ENCODE data around the gene CYFIP2.

The CYFIP2 gene

DNA sequence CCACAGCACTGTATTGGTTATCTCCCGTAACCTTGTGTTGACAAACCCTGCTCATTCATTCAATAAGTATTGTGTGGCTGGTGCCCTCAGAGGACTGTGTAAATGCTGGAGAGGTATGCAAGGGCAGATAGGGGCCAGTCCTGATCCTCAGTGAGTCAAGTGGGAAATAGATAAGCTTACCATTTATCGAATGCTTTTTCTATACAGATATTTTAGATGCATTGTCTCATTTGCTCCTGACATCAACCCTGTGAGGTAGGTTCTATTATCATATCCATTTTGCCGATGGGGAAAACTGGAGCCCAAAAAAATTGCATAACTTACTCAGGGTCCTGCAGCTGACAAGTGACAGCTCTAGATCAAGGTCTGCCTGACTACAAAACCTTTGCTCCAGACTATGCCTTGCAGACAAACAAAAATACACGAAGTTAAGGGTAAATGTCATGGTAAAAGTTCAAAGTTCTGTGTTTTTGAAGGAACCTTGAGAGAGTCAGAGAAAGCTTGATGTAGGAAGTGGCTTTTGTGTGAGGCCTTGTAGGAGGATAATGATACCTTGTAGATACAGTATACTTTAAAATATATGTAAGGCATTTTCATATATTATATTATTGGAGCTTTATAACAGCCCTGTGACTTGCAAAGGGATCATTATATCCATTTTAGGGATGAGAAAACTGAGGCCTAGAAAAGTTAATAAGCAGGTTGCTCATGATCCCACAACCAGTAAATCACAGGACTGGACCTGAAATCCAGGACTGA, 22.7 kb downstream of the CYFIP2 start:
- no peak for DNase-seq (ENCODE audit: low read depth)

DNA sequence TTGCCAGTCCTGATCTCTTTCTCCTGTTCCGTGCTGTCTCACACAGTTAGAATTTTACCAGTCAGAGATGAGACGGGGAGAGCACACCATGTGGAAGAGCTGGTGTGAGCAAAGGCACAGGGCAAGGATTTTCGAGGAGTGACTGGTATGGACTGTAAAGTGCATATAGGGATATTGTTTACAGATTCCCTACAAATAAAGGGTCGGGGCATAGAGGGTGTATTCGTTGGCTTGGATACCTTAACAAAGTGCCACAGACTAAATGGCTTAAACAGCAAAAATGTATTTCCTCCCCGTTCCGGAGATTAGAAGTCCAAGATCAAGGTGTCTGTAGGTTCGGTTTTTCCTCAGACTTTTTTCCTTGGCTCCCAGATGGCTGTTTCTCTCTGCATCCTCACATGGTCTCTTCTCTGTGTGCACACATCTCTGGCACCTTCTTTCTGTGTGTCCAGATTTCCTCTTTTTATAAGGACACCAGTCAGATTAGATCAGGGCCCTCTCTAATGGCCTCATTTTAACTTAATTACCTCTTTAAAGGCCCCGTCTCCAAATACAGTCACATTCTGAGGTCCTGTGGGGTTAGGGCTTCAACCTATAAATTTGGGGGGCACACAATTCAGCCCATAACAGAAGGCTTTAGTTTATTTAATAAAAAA, 23.4 kb downstream of the CYFIP2 start:
- no peak for DNase-seq (ENCODE audit: low read depth)

- peak; percentile 45 for DNase-seq (ENCODE audit: low read depth)
Measured at GRCh38 chr5:157290156-157290980, 24.4 kb downstream of the CYFIP2 start.

GRCh38 chr5:157290981-157291711, 25.2 kb downstream of the CYFIP2 start:
- no peak for DNase-seq (ENCODE audit: low read depth)

DNA sequence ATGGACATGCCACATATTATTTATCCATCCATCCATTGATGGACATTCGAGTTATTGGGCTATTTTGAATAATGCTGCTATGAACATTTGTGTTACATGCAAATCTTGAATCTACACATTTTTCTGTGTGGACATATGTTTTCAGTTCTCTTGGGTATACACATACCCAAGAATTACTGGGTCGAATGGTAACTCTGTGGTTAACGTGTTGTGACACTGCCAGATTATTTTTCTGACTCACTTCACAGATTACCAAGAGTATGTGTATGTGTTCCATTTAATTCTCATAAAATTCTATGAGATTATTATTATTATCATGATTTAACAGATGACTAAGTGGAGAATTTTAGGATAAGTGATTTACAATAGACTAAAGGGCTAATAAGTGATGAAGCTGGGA, 26.7 kb downstream of the CYFIP2 start:
- DNase-seq (ENCODE audit: low read depth), result no peak

DNA sequence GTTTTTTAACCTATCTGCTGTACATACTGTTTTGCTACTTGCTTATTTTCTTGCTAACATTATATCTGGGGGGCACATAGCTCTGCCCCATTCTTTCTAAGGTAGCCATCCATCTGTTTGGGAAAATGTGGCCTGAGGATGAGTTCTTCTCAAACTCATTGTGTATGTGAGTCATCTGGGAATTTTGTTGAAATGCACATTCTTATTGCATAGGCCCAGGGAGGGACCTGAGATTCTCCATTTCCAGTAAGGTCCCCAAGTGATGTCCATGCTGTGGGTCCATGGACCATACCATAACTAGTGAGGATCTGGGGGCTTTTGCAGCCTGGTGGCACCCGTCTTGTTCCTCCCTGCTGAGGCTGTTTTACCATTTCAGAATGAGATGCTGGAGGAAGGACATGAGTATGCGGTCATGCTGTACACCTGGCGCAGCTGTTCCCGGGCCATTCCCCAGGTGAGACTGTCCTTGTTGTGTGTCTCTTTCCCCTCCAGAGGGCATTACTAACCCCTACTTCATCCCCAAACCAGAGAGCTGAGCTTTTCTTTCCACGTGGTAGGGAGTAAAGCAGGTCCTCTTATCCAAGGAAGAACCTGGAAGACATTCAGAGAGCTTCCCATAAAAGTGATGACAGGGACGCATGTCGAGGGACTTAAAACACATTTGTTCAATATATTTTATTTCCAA, 28.6 kb downstream of the CYFIP2 start:
- no peak for DNase-seq (ENCODE audit: low read depth)

GRCh38 chr5:157295247-157295646, 29.3 kb downstream of the CYFIP2 start:
- DNase-seq (ENCODE audit: low read depth), result no peak

- DNase-seq (ENCODE audit: low read depth), result no peak
Measured at GRCh38 chr5:157300564-157300963, 34.6 kb downstream of the CYFIP2 start.

- no peak for DNase-seq (ENCODE audit: low read depth)
Measured at GRCh38 chr5:157301066-157301465, 35.1 kb downstream of the CYFIP2 start.

DNA sequence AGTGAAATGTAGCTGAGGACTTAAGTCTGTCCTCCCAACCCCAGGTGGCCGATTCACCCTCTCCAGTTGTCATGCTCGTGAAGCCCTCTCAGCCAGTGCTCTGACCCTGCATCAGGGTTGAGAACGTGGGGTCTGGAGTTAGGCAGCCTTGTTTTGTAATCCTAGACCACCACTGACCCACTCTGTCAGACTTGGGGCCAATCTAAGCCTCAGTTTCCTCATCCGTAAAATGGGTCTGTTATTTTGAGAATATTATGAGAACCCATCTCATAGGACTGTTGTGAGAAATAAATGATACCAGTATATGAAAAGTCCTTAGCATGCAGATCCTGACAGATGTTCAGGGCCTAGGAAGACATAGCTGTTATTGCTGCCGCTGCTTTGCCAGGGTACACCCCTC, 37.1 kb downstream of the CYFIP2 start:
- DNase-seq (ENCODE audit: low read depth), result no peak

GRCh38 chr5:157303667-157304327, 37.9 kb downstream of the CYFIP2 start:
- DNase-seq (ENCODE audit: low read depth), result no peak

DNA sequence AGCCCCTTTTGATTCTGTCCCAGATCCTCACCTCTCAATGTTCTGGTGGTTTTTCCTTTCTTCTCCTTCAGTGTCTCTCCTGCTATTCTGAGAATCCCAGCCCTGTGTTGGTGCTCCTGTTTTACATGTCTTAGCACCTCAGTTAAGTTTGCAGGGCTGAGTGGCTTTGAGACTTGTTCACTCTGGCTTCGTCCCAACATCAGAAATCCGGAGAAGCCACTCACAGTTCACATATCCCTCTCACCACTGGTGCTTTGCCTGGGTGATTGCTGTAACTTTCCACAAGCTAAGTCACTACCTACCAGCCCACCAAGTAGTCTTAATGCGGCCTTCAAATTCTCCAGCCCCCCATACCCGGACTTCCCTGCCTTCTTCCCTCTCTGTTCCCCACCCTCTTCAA, 40.2 kb downstream of the CYFIP2 start:
- DNase-seq (ENCODE audit: low read depth), result no peak

DNA sequence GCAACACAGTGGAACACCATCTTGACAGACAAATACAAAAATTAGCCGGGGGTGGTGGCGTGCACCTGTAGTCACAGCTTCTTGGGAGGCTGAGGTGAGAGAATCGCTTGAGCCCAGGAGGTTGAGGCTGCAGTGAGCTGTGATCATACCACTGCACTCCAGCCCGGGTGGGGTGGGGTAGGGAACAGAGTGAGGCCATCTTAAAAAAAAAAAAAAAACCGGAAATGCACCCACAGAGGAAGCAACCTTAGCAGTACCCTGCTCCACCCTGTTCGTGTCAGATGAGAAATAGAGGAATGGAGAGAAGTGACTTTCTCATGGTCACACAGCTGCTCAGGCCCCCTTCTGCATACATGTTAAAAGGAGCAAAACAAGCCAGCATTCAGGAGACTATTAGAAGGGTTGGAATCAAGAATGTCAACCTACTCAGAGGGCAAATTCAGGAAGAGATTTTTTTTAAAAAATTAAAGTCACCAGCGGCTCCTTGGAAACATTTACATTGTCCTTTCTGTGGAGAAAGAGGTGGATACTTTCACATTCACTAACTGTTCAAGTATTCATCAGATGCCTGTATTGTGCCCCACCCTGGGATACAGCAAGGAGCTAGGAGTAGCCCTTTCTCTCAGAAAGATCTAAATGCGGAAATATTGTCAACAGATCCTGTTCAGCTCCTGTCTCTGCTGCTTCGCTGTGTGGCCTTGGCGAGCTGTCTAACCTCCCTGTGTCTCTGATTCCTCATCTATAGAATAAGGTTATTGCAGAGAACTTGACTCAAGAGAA, 41.0 kb downstream of the CYFIP2 start:
- DNase-seq (ENCODE audit: low read depth), result no peak

DNA sequence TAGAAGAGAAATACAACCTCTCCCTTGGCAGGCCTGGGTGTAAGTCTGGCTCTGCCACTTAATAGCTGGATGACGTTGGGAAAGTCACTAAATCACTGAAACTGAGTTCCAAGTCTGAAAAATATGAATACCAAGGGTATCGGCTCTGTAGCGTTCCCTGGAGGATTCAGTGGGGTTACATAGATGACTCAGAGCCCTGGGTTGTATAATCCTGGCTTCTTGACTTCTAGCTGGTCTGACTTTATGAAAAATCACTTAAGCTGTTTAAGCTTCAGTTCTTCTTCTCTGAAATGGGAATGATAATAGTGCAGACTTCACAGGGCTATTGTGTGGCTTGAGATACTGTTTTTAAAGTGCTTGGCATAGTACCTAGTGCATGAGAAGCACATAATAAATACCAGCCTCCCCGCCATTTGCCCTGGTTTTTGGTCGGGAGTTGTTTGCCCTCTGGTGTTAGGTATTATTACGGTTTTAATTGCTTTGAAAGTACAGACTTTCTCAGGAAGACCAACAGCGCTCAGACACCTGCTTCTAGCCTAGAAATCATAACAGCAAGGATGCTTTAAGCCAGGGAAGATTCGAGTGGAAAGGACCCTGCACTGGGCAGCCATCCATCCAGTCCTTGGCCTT, 43.0 kb downstream of the CYFIP2 start:
- peak; percentile 22 for DNase-seq (ENCODE audit: low read depth)

DNA sequence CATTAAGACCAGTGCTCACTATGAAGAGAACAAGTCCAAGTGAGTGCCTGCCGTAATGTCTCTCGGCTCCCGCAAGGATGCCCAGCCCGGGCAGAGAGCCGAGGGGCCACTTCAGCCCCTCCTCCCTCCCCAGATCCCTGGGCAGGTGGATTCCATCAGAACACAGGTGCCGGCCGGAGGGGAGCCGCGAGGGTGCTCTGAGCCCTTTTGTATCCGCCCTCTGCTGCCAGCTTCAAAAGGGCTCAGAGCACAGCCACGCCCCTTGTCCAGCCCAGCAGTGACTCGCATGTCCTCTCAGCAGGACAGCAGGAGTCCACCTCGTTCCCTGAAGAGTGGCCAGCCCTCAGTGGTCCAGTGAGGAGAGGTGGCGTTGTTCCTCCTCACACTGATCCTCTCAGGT, 43.9 kb downstream of the CYFIP2 start:
- DNase-seq (ENCODE audit: low read depth), result no peak

DNA sequence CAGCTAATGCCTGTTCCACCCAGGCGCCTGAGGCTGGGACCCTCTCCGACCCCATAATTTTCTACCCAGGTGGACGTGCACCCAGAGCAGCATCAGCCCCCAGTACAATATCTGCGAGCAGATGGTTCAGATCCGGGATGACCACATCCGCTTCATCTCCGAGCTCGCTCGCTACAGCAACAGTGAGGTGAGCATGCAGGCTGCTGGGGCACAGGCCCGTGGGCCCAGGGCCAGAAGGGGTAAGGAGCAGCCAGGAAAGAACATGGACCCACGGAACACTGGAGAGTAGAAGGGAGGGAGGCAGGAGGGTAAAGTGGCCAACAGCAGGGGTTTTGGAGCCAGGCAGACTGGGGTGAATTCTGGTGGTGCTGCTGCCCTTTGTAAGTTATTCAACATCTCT, 45.7 kb downstream of the CYFIP2 start:
- DNase-seq (ENCODE audit: low read depth), result no peak

GRCh38 chr5:157312492-157312891, 46.6 kb downstream of the CYFIP2 start:
- DNase-seq (ENCODE audit: low read depth), result no peak

- DNase-seq (ENCODE audit: low read depth), result no peak
Measured at GRCh38 chr5:157322581-157322980, 56.7 kb downstream of the CYFIP2 start.

DNA sequence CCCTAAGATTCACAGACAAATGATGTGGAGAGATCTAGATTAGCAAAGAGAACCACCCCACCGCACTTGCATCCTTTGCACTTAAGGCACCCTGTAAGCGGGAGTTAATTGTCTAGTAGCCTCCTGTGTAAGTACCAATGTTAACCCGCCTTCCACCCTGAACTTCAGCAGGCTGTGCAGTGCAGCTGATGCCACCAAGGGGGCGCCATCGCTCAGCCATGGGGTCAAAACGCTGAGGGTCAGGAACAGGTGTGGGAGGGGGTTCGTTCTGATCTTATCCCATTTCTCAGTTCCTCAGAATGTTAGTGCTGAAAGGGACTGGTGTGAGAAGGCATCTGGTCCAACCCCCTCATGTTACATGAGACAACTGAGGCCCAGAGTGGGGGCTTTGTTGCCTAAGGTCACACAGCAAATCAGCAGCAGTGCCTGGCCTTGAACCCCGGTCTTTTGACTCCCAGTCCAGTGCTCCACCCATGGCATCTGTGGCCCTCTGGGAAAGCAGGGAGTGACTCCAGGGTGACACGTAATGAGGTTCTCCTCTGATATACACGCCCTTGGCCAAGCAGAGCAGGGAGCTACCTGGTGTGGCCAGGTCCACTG, 57.3 kb downstream of the CYFIP2 start:
- DNase-seq (ENCODE audit: low read depth), result no peak
